PC-9 (cell line): ENCODE data around the gene SPRYD3. TPM values are rescaled to one million over a fixed set of nuclear protein-coding genes. Genes with fewer than 3 reads are reported as not detected.

ENCODE experiments used
- BruUV-seq: library from RNA; stranded (reverse); fragments of 400-500 nt; replicated peaks from 2 replicates; lab custom pipeline; 2021; lab: Mats Ljungman, UMichigan
- CTCF ChIA-PET: fragments of 300-600 bp; sonication (Branson Sonifier 250); formaldehyde crosslinking; loops from one replicate; lab custom pipeline; 2022; ENCODE audit warnings: antibody characterized with exemption; lab: Charles Lee
- POLR2A ChIA-PET: fragments of 300-600 bp; sonication (Branson Sonifier 250); formaldehyde crosslinking; loops from one replicate; lab custom pipeline; 2022; ENCODE audit warnings: antibody characterized with exemption; ENCODE audit not compliant: unreplicated experiment; lab: Charles Lee
- DNase-seq, 2 experiments: peaks; one replicate each; pipeline versions ENCODE4 v3.0.0 to v3.0.0-alpha.2; 2015 to 2022; ENCODE audit warnings: mixed read lengths in 1 of 2
- H2AFZ ChIP-seq: fragments of 200-600 bp; sonication (generic); 2 replicates; pipeline ENCODE4 v1.8.1; 2017; ENCODE audit warnings: antibody characterized with exemption
- H3F3A ChIP-seq: fragments of 200-600 bp; sonication (generic); 2 replicates; pipeline ENCODE4 v1.8.1; 2017; ENCODE audit warnings: antibody characterized with exemption, mild to moderate bottlenecking, low read depth; ENCODE audit not compliant: insufficient read depth
- H3K27ac ChIP-seq: fragments of 200-600 bp; sonication (generic); 2 replicates; pipeline ENCODE4 v1.6.1; 2016; ENCODE audit warnings: mixed run types
- H3K27me3 ChIP-seq: fragments of 200-600 bp; sonication (generic); 2 replicates; pipeline ENCODE4 v1.6.1; 2016; ENCODE audit warnings: low read depth, mixed run types; ENCODE audit not compliant: insufficient read depth
- H3K36me3 ChIP-seq: fragments of 200-600 bp; sonication (generic); 2 replicates; pipeline ENCODE4 v1.6.1; 2016; ENCODE audit warnings: low read depth, mixed run types
- H3K4me1 ChIP-seq: fragments of 200-600 bp; sonication (generic); replicated peaks from 2 replicates; pipeline ENCODE4 v1.6.1; 2016; ENCODE audit warnings: mixed run types; ENCODE audit not compliant: insufficient read depth
- H3K4me2 ChIP-seq: fragments of 200-600 bp; sonication (generic); 2 replicates; pipeline ENCODE4 v1.6.1; 2017; ENCODE audit warnings: mixed run types
- H3K4me3 ChIP-seq: fragments of 200-600 bp; sonication (generic); 2 replicates; pipeline ENCODE4 v1.6.1; 2016; ENCODE audit warnings: mixed run types
- H3K79me2 ChIP-seq: fragments of 200-600 bp; sonication (generic); 2 replicates; pipeline ENCODE4 v1.6.1; 2017; ENCODE audit warnings: low read depth, mixed run types
- H3K9me2 ChIP-seq: fragments of 200-600 bp; sonication (generic); 2 replicates; pipeline ENCODE4 v1.8.1; 2017; ENCODE audit warnings: mild to moderate bottlenecking; ENCODE audit not compliant: insufficient read depth
- H3K9me3 ChIP-seq: fragments of 200-600 bp; sonication (generic); 2 replicates; pipeline ENCODE4 v1.8.1; 2016; ENCODE audit warnings: low read depth; ENCODE audit not compliant: insufficient read depth
- H4K20me1 ChIP-seq: fragments of 200-600 bp; sonication (generic); 2 replicates; pipeline ENCODE4 v1.8.1; 2017; ENCODE audit not compliant: insufficient read depth
- EZH2 ChIP-seq: fragments of 200-600 bp; sonication (generic); IDR thresholded peaks from 2 replicates; pipeline ENCODE4 v1.8.0; 2017; ENCODE audit warnings: antibody characterized with exemption, low read depth
- intact Hi-C: fragments of 100-400 bp; cut with micrococcal nuclease; formaldehyde crosslinking; loops from one replicate; pipeline ENCODE4 v1.10.0; 2022; ENCODE audit not compliant: unreplicated experiment
- total RNA-seq: library from RNA; stranded (reverse); gene quantifications from 2 replicates; pipeline ENCODE4 v1.2.3, GENCODE V29; 2021
- TF ChIP-seq, protein P1 (sequence below): fragments of 200-600 bp; sonication (generic); conservative IDR thresholded peaks from 2 replicates; pipeline ENCODE4 v1.6.1; 2017; ENCODE audit warnings: mixed run types, antibody characterized with exemption, mild to moderate bottlenecking, moderate library complexity

Gene SPRYD3
- total RNA-seq, 1 experiment from 2014 or later = 17.2 TPM

DNA sequence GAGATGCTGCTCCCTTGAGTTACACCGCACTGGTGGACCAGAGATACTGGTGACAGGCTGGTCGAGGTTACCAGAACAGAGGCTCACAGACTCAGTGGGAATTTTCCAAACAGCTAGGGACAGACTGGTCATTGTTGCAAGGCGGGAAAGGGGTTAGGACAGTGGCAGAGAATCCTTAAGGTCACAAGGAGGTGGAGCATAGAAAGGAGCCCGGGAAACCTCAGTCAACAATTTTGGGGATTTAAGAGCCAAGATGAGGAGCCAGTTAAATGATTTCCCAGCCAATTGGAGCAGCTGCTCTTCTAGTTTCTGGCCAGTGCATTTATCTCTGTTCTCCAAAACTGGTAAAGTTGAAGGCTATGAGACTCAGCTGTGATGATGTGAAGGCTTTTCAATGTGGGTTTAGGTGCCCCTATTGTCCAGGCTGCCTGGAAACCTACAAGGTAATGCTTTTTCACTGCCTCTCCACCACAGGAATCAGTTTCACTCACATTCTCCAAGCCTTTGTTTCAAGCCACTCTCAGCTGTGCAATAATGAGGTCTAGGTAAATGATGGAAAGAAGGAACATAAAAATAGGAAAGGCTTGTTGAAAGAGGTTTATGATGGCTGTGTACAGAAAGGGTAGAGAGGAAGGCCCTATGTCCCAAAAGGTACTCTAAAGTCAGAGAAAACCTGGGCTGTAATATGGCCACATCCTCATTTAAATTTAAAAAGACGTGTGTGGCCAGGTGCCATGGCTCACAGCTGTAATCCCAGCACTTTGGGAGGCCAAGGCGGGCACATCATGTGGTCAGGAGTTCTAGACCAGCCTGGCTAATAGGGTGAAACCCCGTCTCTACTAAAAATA, 36.4 kb downstream of the SPRYD3 start:
- ChIA-PET POLR2A (no interaction called here), CTCF (interaction anchor here (0.7 kb wide), 1 partner anchor 226 kb away, joined by 3 read pairs; no protein-coding TSS in a partner anchor)
- no peak for TF ChIP-seq EZH2
- TF ChIP-seq, protein P1, sequence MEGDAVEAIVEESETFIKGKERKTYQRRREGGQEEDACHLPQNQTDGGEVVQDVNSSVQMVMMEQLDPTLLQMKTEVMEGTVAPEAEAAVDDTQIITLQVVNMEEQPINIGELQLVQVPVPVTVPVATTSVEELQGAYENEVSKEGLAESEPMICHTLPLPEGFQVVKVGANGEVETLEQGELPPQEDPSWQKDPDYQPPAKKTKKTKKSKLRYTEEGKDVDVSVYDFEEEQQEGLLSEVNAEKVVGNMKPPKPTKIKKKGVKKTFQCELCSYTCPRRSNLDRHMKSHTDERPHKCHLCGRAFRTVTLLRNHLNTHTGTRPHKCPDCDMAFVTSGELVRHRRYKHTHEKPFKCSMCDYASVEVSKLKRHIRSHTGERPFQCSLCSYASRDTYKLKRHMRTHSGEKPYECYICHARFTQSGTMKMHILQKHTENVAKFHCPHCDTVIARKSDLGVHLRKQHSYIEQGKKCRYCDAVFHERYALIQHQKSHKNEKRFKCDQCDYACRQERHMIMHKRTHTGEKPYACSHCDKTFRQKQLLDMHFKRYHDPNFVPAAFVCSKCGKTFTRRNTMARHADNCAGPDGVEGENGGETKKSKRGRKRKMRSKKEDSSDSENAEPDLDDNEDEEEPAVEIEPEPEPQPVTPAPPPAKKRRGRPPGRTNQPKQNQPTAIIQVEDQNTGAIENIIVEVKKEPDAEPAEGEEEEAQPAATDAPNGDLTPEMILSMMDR = no peak
- Histone ChIP-seq H4K20me1 (peaks cover 24% of the 10 kb centered on the region), H3K79me2 (no peaks in the 10 kb centered on the region), H3K4me1 (peaks cover 17% of the 10 kb centered on the region), H3K4me3 (no peak overlapping the region), H3K4me2 (no peak overlapping the region), H3K36me3 (peaks cover 21% of the 10 kb centered on the region), H2AFZ (no peak overlapping the region), H3K9me3 (no peaks in the 10 kb centered on the region), H3K27me3 (no peaks in the 10 kb centered on the region), H3F3A (peaks cover 77% of the 10 kb centered on the region), H3K9me2 (no peaks in the 10 kb centered on the region), H3K27ac (no peak overlapping the region)
- no TSS peak for BruUV-seq
- intact Hi-C loops = no loop called here
- DNase-seq = no peak

- intact Hi-C loops = no loop called here
- Histone ChIP-seq H3K79me2 (0 out of 2 replicates have a peak, but pooled peaks cover 5% of the 10 kb centered on the region), H3K4me3 (no peak overlapping the region), H2AFZ (no peak overlapping the region), H3K4me2 (no peak overlapping the region), H3K9me2 (no peaks in the 10 kb centered on the region), H3K27me3 (no peaks in the 10 kb centered on the region), H3K9me3 (no peaks in the 10 kb centered on the region), H4K20me1 (peaks cover 42% of the 10 kb centered on the region), H3K36me3 (peaks cover 39% of the 10 kb centered on the region), H3K4me1 (peaks cover under 1% of the 10 kb centered on the region; the same call in 1 of the 2 replicates), H3F3A (peaks cover 73% of the 10 kb centered on the region), H3K27ac (no peak overlapping the region)
- no peak for DNase-seq
- TF ChIP-seq EZH2 = no peak
- TF ChIP-seq, protein P1 = no peak
- CTCF ChIA-PET = no interaction called here
- POLR2A ChIA-PET = no interaction called here
- no TSS peak for BruUV-seq
Measured at GRCh38 chr12:53039851-53040250, 39.3 kb downstream of the SPRYD3 start.

GRCh38 chr12:53036802-53037201, 42.4 kb downstream of the SPRYD3 start:
- peaks cover 21% of the 10 kb centered on the region; the same call in 1 of the 2 replicates for H3K79me2 ChIP-seq
- H3K9me2 ChIP-seq = no peaks in the 10 kb centered on the region
- peaks cover 63% of the 10 kb centered on the region for H4K20me1 ChIP-seq
- ChIA-PET CTCF (no interaction called here), POLR2A (no interaction called here)
- H3K4me2 ChIP-seq = no peak overlapping the region
- no peak for TF ChIP-seq EZH2
- TF ChIP-seq, protein P1 = no peak
- peaks cover 80% of the 10 kb centered on the region for H3F3A ChIP-seq
- intact Hi-C loops = no loop called here
- no peaks in the 10 kb centered on the region for H3K4me1 ChIP-seq
- no peak overlapping the region for H2AFZ ChIP-seq
- no peaks in the 10 kb centered on the region for H3K9me3 ChIP-seq
- H3K36me3 ChIP-seq = peaks cover 54% of the 10 kb centered on the region
- H3K27me3 ChIP-seq = no peaks in the 10 kb centered on the region
- H3K4me3 ChIP-seq = no peak overlapping the region
- DNase-seq = no peak
- no peak overlapping the region for H3K27ac ChIP-seq
- BruUV-seq = no TSS peak
